ENCODE measurements around the gene FXYD3.
"Not testable (repeated sequence)": the region's sequence is repeated elsewhere in the genome, so short reads cannot be mapped to it uniquely, and the experiment has no call there.

FXYD3 gene

DNA sequence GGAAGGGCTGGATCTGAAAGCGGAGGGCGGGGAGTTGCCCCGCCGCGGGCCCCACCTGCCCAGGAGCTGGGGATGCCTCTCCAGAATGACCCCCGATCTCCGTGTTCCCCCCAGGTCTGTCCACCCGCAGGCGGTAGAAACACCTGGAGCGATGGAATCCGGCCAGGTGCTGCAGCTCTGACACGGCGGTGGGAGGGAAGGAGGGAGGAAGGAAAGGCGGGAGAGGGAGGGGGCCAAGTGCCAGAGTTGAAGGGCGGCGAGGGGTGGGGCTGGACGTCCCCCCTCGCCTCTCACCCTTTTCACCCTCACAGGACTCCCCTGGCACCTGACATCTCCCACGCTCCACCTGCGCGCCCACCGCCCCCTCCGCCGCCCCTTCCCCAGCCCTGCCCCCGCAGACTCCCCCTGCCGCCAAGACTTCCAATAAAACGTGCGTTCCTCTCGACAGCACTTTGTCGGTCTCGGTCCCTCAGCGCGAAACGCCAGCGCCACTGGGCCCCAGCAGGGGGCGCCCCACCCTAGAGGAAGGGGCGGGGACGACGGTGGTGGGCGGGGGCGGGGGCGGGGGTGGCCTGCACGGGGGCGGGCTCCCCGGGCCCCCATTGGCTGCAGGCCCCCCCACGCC is 27.1 kb downstream of the FXYD3 start:
- peak; percentile 43 for DNase-seq (ENCODE audit: low spot score)

- DNase-seq (ENCODE audit: low spot score), result no peak
These were observed 27.6 kb downstream of the FXYD3 start, which contains the start of gene FXYD7 for GRCh38 chr19:35143231-35143715. Gene FXYD7, plus strand, starts transcription at chr19:35143255. Its CDS starts 79 bp downstream, at chr19:35143334.

- no peak for DNase-seq (ENCODE audit: low spot score)
These were observed 28.2 kb downstream of the FXYD3 start for GRCh38 chr19:35143818-35144217.

DNA sequence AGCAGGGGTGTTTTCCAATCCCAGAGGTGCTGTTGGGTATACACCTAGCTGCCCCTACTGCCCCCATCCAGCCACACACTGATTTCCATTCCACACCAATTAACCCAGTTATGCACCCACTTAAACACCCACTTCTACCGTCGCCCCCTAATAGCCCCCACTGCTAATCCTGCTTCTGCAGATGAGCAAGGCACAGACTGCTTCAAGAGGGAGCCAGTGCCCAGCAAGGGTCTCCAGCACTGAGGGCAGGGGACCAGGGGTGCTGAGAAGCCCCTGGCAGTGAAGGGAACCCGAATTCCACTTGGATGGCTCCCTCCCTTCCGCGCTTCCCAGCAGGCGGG is 28.6 kb downstream of the FXYD3 start:
- DNase-seq (ENCODE audit: low spot score), result no peak

DNA sequence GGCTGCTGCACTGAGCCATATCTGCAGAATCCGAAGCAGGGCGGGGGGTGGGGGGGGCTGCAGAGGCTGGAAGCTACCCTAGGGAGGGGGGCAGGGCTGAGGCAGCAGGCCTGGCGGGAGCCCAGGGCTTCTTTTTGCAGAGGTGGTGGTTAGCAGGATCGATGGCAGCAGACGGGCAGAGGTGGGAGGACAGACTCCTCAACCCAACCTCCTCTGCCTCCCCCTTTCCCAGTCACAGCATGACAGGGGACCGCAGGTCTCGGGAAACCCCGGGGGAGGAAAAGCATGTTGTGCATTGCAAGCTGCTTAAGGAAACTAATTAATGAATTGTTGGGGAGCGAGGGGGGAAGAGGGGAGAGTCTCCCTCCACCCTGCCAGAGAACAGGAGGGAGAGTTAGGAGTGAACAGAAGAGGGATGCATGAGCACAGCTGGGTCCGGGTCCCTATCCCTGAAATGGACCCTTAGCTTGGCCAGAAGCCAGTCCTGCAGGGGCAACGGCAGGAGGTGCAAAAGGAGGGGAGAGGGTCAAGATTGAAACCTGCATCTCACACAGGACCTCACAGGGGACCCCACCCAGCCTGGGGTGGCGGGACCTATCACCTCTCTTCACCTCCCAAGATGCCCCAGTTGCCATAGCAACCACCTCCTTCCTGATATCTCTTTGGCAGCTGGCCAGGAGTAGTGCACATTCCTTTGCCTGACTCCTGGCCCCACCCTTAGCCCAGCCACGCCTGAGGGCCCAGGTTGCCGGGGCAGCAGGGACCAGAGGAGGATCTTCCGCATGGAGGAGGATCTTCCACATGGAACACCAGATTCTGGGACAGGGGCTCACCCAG is 29.2 kb downstream of the FXYD3 start:
- no peak for DNase-seq (ENCODE audit: low spot score)

- no peak for DNase-seq (ENCODE audit: low spot score)
These were observed 31.3 kb downstream of the FXYD3 start for GRCh38 chr19:35146746-35147459.

DNA sequence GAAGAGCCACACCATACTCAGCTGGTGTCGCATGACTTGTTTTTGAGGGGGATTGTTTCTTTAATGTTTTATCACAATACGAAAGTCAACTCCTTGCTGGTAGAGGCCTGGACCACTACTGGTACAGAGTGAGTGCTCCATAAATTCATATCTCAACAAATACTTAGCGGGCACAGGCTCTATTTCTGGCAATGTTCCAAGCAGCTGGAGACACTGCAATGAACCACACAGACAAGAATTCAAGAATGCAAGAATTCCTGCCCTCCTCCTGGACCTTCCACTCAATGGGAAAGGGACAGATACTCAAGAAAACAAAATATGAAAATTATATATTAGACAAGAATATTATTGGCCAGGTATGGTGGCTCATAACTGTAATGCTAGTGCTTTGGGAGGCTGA is 33.8 kb downstream of the FXYD3 start:
- no peak for DNase-seq (ENCODE audit: low spot score)

GRCh38 chr19:35150445-35150844 is 34.8 kb downstream of the FXYD3 start:
- no peak for DNase-seq (ENCODE audit: low spot score)

GRCh38 chr19:35151273-35152065 is 35.8 kb downstream of the FXYD3 start:
- DNase-seq (ENCODE audit: low spot score), result no peak

DNA sequence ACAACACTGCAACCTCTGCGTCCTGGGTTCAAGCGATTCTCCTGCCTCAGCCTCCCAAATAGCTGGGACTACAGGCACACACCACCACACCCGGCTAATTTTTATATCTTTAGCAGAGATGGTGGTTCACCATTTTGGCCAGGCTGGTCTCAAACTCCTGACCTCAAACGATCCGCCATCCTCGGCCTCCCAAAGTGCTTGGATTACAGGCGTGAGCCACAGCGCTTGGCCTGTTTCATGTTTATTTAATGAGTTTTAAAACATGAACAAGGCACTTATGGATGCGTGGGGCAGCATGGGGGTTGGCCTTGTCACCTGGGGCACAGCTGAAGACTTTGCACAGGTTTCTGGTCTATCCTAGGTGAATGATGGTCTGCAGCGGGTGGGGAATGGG is 37.5 kb downstream of the FXYD3 start:
- not testable (repeated sequence) for DNase-seq (ENCODE audit: low spot score)

- DNase-seq (ENCODE audit: low spot score), result peak; percentile 60
These were observed 38.3 kb downstream of the FXYD3 start for GRCh38 chr19:35153701-35154524.

GRCh38 chr19:35154525-35155406 is 39.1 kb downstream of the FXYD3 start, which contains the start of gene FXYD5:
Gene FXYD5, plus strand, starts transcription at chr19:35154735. Its CDS starts 816 bp downstream, at chr19:35155551.
- peak; percentile 88 for DNase-seq (ENCODE audit: low spot score)

GRCh38 chr19:35155441-35155840 is 39.8 kb downstream of the FXYD3 start:
- no peak for DNase-seq (ENCODE audit: low spot score)

- DNase-seq (ENCODE audit: low spot score), result no peak
These were observed 40.5 kb downstream of the FXYD3 start for GRCh38 chr19:35155981-35156672.

- DNase-seq (ENCODE audit: low spot score), result no peak
These were observed 41.0 kb downstream of the FXYD3 start for GRCh38 chr19:35156673-35157014.

DNA sequence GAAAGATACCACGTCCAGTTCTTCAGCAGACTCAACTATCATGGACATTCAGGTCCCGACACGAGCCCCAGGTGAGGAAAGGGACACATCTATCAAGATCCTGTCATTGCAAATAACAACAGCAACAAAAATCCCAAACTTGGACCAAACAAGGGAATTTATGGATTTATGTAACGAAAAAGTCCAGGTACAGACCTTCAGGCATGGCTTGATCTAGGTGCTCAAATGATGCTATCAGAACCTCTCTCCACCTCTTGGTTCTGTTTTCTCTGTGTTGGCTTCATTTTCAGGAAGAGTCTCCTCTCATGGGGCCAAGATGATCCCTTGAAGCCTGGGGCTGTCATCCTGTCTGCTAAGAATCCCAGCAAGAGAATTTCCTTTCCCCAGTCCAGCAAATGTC is 41.8 kb downstream of the FXYD3 start:
- DNase-seq (ENCODE audit: low spot score), result no peak

- no peak for DNase-seq (ENCODE audit: low spot score)
These were observed 44.0 kb downstream of the FXYD3 start for GRCh38 chr19:35159606-35160005.

- DNase-seq (ENCODE audit: low spot score), result no peak
These were observed 45.2 kb downstream of the FXYD3 start for GRCh38 chr19:35160629-35161433.

DNA sequence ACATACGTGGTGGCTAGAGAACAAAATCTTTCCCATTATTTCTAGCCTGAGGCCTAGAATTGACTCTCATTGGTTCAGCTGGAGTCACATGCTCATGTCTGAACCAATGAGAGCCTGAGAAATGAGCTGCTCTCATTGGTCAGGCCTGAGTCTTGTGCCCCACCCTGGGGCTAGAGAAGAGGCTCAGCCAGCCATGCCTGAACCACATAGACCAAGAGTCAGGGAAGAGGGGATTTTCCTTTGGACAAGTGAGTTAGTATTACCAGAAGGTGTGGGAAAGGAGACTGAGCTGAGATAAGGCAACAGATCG is 45.8 kb downstream of the FXYD3 start:
- DNase-seq (ENCODE audit: low spot score), result no peak
